ENCODE measurements around the gene ZC3H11A. TPM values are rescaled to one million over a fixed set of nuclear protein-coding genes. Genes with fewer than 3 reads are reported as not detected.

The ZC3H11A gene
- total RNA-seq, 2 experiments from 2014 or later, result 67.6 to 73.3 TPM

DNA sequence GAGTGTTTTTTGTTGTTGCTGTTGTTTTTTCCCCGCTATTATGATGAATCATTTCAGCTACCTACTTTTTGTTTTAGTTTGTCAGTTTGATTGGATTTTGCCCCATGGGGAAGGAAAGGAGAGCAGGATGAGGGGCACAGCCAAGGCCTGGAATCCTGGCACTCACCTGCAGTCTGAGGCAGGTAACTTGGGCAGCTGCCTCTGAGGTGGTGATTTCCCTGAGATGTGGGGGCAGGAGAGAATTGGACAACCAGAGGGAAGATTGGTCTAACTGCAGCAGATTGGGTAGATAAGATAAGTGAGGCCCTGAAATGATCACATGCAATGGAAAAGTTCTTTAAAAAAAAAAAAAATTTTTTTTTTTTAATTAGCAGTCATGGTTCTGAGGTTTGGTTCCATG is 31.9 kb upstream of the ZC3H11A start:
- ATAC-seq (ENCODE audit: poor library complexity) (no peak), DNase-seq (peak in 1 of 14 experiments; percentile 33)
- Mint-ChIP-seq H3K27me3 (no peaks in the 10 kb centered on the region), H3K4me3 (peak overlapping the region; percentile 98), H3K27ac (peak overlapping the region; percentile 97), H3K4me1 (ENCODE audit: low read depth) (peaks cover 54% of the 10 kb centered on the region), H3K9me3 (no peaks in the 10 kb centered on the region), H3K36me3 (ENCODE audit: low read depth) (peaks cover 23% of the 10 kb centered on the region)
- no peaks in the 10 kb centered on the region for H3K27me3 ChIP-seq (ENCODE audit: control insufficient read depth in 1 of 2, insufficient read depth in 2 of 2, low read length in 2 of 2)
- no peaks in the 10 kb centered on the region for H3K36me3 ChIP-seq (ENCODE audit: insufficient read depth, low read length)
- peaks cover 57% of the 10 kb centered on the region for H3K4me1 ChIP-seq (ENCODE audit: insufficient read depth, low read length)
- H3K9me3 ChIP-seq (ENCODE audit: control insufficient read depth in 1 of 2, insufficient read depth in 1 of 2, low read length in 2 of 2), result no peaks in the 10 kb centered on the region
- TF ChIP-seq, protein P1, sequence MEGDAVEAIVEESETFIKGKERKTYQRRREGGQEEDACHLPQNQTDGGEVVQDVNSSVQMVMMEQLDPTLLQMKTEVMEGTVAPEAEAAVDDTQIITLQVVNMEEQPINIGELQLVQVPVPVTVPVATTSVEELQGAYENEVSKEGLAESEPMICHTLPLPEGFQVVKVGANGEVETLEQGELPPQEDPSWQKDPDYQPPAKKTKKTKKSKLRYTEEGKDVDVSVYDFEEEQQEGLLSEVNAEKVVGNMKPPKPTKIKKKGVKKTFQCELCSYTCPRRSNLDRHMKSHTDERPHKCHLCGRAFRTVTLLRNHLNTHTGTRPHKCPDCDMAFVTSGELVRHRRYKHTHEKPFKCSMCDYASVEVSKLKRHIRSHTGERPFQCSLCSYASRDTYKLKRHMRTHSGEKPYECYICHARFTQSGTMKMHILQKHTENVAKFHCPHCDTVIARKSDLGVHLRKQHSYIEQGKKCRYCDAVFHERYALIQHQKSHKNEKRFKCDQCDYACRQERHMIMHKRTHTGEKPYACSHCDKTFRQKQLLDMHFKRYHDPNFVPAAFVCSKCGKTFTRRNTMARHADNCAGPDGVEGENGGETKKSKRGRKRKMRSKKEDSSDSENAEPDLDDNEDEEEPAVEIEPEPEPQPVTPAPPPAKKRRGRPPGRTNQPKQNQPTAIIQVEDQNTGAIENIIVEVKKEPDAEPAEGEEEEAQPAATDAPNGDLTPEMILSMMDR (IDR thresholded peaks at IDR 0.05), result no peak
- ChIA-PET CTCF (no interaction called here), POLR2A (interaction anchor here (0.8 to 3.4 kb wide), 4 partner anchors 13 to 136 kb away, joined by 4 to 34 read pairs (median 20); partner anchors contain the start of gene ATP2B4)
- H3K4me3 ChIP-seq (ENCODE audit: low read length), result no peak overlapping the region
- intact Hi-C loops (cut with DNase I, micrococcal nuclease), result loop anchor here (10.0 kb wide), 2 partner anchors 89 to 631 kb away; no protein-coding TSS in a partner anchor
- H3K27ac ChIP-seq (ENCODE audit: low read depth in 1 of 2, low read length in 2 of 2), result peak overlapping the region; percentile 74 to 92

DNA sequence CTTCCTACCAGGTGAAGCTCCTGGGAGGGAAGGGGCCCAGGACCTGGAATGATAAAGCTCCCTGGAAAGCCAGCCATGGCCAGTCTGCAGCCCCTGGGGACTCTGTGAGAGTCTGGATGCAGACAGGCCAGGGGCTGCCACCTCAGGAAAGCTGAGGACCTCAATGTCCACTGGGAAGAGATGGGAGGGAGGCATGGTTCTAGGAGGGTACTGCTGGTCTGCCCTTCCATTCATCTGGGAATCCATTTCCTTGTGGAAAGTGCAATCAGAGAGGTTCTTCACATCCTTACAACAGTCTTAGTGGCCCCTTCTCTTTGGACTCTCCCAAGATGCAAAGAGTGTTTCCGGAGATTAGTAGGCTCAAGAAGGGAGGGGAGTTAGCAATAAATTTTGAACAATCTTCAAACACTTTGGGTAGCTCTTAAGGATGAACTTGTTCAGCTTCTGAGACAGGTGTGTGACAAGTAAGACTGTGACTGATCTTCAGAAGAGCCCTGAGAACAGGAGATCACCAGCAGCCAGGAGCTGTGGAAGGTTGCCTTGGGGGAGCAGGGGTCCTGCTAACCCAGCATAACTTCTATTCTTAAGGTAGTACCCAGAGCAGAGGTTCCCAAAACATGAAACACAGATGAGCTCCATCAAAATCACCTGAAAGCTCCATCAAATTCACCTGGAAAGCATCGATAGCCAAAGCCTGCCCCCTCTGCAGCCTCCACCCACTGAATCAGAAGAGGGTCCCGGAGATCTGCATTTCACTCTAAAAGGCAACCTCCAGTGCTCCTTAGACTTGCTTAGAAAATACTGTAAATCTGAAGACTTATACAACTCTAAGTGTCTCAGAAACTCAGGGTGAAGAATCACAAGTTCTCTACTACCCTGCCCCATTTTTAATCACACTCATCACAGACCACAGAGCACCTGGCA is 31.1 kb upstream of the ZC3H11A start:
- peaks cover 4% of the 10 kb centered on the region for H3K36me3 ChIP-seq (ENCODE audit: insufficient read depth, low read length)
- POLR2A ChIA-PET, result interaction anchor here (0.6 to 3.4 kb wide), 31 partner anchors 9 to 474 kb away, joined by 3 to 48 read pairs (median 4); partner anchors contain the start of genes ATP2B4 and ETNK2
- H3K9me3 ChIP-seq (ENCODE audit: control insufficient read depth in 1 of 2, insufficient read depth in 1 of 2, low read length in 2 of 2), result no peaks in the 10 kb centered on the region
- H3K4me3 Mint-ChIP-seq, result peak overlapping the region; percentile 98
- no peaks in the 10 kb centered on the region for H3K27me3 Mint-ChIP-seq
- peak overlapping the region; percentile 92 for H3K4me3 ChIP-seq (ENCODE audit: low read length)
- H3K4me1 Mint-ChIP-seq (ENCODE audit: low read depth), result peaks cover 63% of the 10 kb centered on the region
- peaks cover 61% of the 10 kb centered on the region for H3K4me1 ChIP-seq (ENCODE audit: insufficient read depth, low read length)
- H3K27me3 ChIP-seq (ENCODE audit: control insufficient read depth in 1 of 2, insufficient read depth in 2 of 2, low read length in 2 of 2), result no peaks in the 10 kb centered on the region
- intact Hi-C loops (cut with DNase I, micrococcal nuclease), result loop anchor here (1.0 to 10.0 kb wide), 6 partner anchors 31 to 630 kb away; partner anchors contain the start of genes ATP2B4 (in 2 of the 2), ZBED6 (in 1 of the 2) and ZC3H11A (in 1 of the 2)
- CTCF ChIA-PET, result interaction anchor here (0.7 to 2.0 kb wide), 5 partner anchors 12 to 139 kb away, joined by 3 to 10 read pairs (median 6); no protein-coding TSS in a partner anchor
- TF ChIP-seq, protein P1 (IDR thresholded peaks at IDR 0.05), result no peak
- peak overlapping the region; percentile 97 for H3K27ac Mint-ChIP-seq
- H3K36me3 Mint-ChIP-seq (ENCODE audit: low read depth), result peaks cover 31% of the 10 kb centered on the region
- ATAC-seq (ENCODE audit: poor library complexity), result peak; percentile 11
- no peaks in the 10 kb centered on the region for H3K9me3 Mint-ChIP-seq
- H3K27ac ChIP-seq (ENCODE audit: low read depth in 1 of 2, low read length in 2 of 2), result peak overlapping the region; percentile 74 to 92
- peak in 2 of 14 experiments; percentile 17 to 21 for DNase-seq

GRCh38 chr1:203765029-203765837 is 30.2 kb upstream of the ZC3H11A start, which contains the start of gene LAX1:
Gene LAX1 (plus strand): TSS chr1:203765183. CDS start chr1:203765566, 383 bp downstream.
- H3K36me3 Mint-ChIP-seq (ENCODE audit: low read depth), result peaks cover 39% of the 10 kb centered on the region

More at GRCh38 chr1:203765029-203765837, 30.2 kb upstream of the ZC3H11A start, which contains the start of gene LAX1:
- ATAC-seq (ENCODE audit: poor library complexity) (peak; percentile 90), DNase-seq (peak; percentile 44 to 94 (median 68))
- CTCF ChIA-PET, result interaction anchor here (0.5 to 2.0 kb wide), 12 partner anchors 12 to 498 kb away, joined by 3 to 10 read pairs (median 4); no protein-coding TSS in a partner anchor
- peaks cover 63% of the 10 kb centered on the region for H3K4me1 ChIP-seq (ENCODE audit: insufficient read depth, low read length)
- Mint-ChIP-seq H3K9me3 (no peaks in the 10 kb centered on the region), H3K27ac (peak within 1 kb of the TSS; percentile 97), H3K4me1 (ENCODE audit: low read depth) (peaks cover 66% of the 10 kb centered on the region), H3K27me3 (no peaks in the 10 kb centered on the region), H3K4me3 (peak within 1 kb of the TSS; percentile 98)
- peaks cover 10% of the 10 kb centered on the region for H3K36me3 ChIP-seq (ENCODE audit: insufficient read depth, low read length)
- H3K27me3 ChIP-seq (ENCODE audit: control insufficient read depth in 1 of 2, insufficient read depth in 2 of 2, low read length in 2 of 2), result no peaks in the 10 kb centered on the region
- H3K27ac ChIP-seq (ENCODE audit: low read depth in 1 of 2, low read length in 2 of 2), result peak within 1 kb of the TSS; percentile 74 to 92
- H3K9me3 ChIP-seq (ENCODE audit: control insufficient read depth in 1 of 2, insufficient read depth in 1 of 2, low read length in 2 of 2), result no peaks in the 10 kb centered on the region
- POLR2A ChIA-PET, result interaction anchor here (0.6 to 3.4 kb wide), 39 partner anchors 9 to 475 kb away, joined by 3 to 48 read pairs (median 4); partner anchors contain the start of genes ATP2B4 and ETNK2
- peak within 1 kb of the TSS; percentile 92 for H3K4me3 ChIP-seq (ENCODE audit: low read length)
- intact Hi-C loops (cut with DNase I, micrococcal nuclease), result loop anchor here (1.0 to 10.0 kb wide), 6 partner anchors 30 to 630 kb away; partner anchors contain the start of genes ATP2B4 (in 2 of the 2), ZBED6 (in 1 of the 2) and ZC3H11A (in 1 of the 2)
- TF ChIP-seq, protein P1 (IDR thresholded peaks at IDR 0.05), result no peak

All from CD4-positive, alpha-beta T cell (primary cell).